HEK293 (cell line): ENCODE results near the gene ZDHHC21.

Source experiments
- CTCF ChIA-PET: fragments of 350-600 bp; formaldehyde crosslinking; extraction: SDS; loops from one replicate; lab custom pipeline; 2021; ENCODE audit warnings: antibody characterized with exemption; lab: Yijun Ruan, JAX
- POLR2A ChIA-PET: fragments of 300-600 bp; formaldehyde crosslinking; extraction: SDS; loops from one replicate; lab custom pipeline; 2020; ENCODE audit warnings: antibody characterized with exemption, inconsistent platforms; lab: Yijun Ruan, JAX
- H3K27ac ChIP-seq: fragments of 200-500 bp; sonication (Bioruptor generic); 2 replicates; pipeline ENCODE4 v1.5.1; 2014; ENCODE audit warnings: low read depth, low read length, control low read depth, inconsistent platforms; ENCODE audit errors: extremely low read depth
- H3K36me3 ChIP-seq, 2 experiments: fragments of 200-500 bp in 1 of 2; sonication (Bioruptor generic) in 1 of 2; 1 replicate in 1 of 2; 2 replicates in 1 of 2; pipeline ENCODE4 v1.5.1; 2014 to 2017; ENCODE audit warnings: inconsistent platforms in 2 of 2, low read length in 2 of 2; ENCODE audit not compliant: control insufficient read depth in 2 of 2, insufficient read depth in 1 of 2
- H3K4me1 ChIP-seq: fragments of 200-500 bp; sonication (Bioruptor generic); 2 replicates; pipeline ENCODE4 v1.5.1; 2014; ENCODE audit warnings: mild to moderate bottlenecking, low read length, inconsistent platforms; ENCODE audit not compliant: control insufficient read depth, insufficient read depth
- H3K4me3 ChIP-seq: 2 replicates; pipeline ENCODE4 v1.5.1; 2011; ENCODE audit warnings: low read depth, mild to moderate bottlenecking, control low read depth, low read length, moderate library complexity
- H3K9me3 ChIP-seq: fragments of 200-500 bp; sonication (Bioruptor generic); 2 replicates; pipeline ENCODE4 v1.5.1; 2014; ENCODE audit warnings: low read depth, low read length, inconsistent platforms; ENCODE audit not compliant: control insufficient read depth, insufficient read depth
- IKZF3 ChIP-seq: fragments of 450-650 bp; IDR thresholded peaks from 2 replicates; pipeline ENCODE4 v1.5.0; 2018; ENCODE audit warnings: missing biosample characterization, mild to moderate bottlenecking, missing genetic modification characterization, moderate library complexity
- MEIS1 ChIP-seq: sonication (generic); formaldehyde crosslinking; IDR thresholded peaks from 2 replicates; pipeline ENCODE4 v1.8.1; 2022; ENCODE audit warnings: missing genetic modification reagents, mild to moderate bottlenecking, borderline replicate concordance
- SALL2 ChIP-seq: fragments of 450-650 bp; formaldehyde crosslinking; IDR thresholded peaks from 2 replicates; pipeline ENCODE4 v1.5.0; 2017; ENCODE audit warnings: missing biosample characterization, mild to moderate bottlenecking, missing genetic modification characterization, borderline replicate concordance
- ZBTB48 ChIP-seq: fragments of 450-650 bp; formaldehyde crosslinking; IDR thresholded peaks from 2 replicates; pipeline ENCODE4 v1.5.1; 2016; ENCODE audit warnings: missing biosample characterization, missing genetic modification characterization
- ZBTB6 ChIP-seq: fragments of 450-650 bp; formaldehyde crosslinking; IDR thresholded peaks from 2 replicates; pipeline ENCODE4 v1.5.1; 2017; ENCODE audit warnings: missing biosample characterization, missing genetic modification characterization
- ZBTB7A ChIP-seq: fragments of 450-650 bp; formaldehyde crosslinking; IDR thresholded peaks from 2 replicates; pipeline ENCODE4 v1.5.1; 2016; ENCODE audit warnings: low read depth, missing biosample characterization, missing genetic modification characterization
- ZBTB8A ChIP-seq: fragments of 450-650 bp; formaldehyde crosslinking; IDR thresholded peaks from 2 replicates; pipeline ENCODE4 v1.5.1; 2016; ENCODE audit warnings: missing biosample characterization, missing genetic modification characterization
- ZNF138 ChIP-seq: fragments of 450-650 bp; formaldehyde crosslinking; IDR thresholded peaks from 2 replicates; pipeline ENCODE4 v1.5.1; 2016; ENCODE audit warnings: missing biosample characterization, missing genetic modification characterization, borderline replicate concordance
- ZNF2 ChIP-seq: fragments of 450-650 bp; formaldehyde crosslinking; IDR thresholded peaks from 2 replicates; pipeline ENCODE4 v1.5.1; 2016; ENCODE audit warnings: missing biosample characterization, missing genetic modification characterization
- ZNF274 ChIP-seq, 2 experiments: fragments of 200-500 bp in 1 of 2; fragments of 450-650 bp in 1 of 2; sonication (Bioruptor generic) in 1 of 2; formaldehyde crosslinking in 1 of 2; IDR thresholded peaks; 2 replicates each; pipeline versions ENCODE4 v1.5.1 to v1.6.1; 2014 to 2016; ENCODE audit warnings: borderline replicate concordance in 1 of 2, inconsistent platforms in 1 of 2, low read length in 1 of 2, missing biosample characterization in 1 of 2, missing genetic modification characterization in 1 of 2
- ZNF324 ChIP-seq: fragments of 450-650 bp; formaldehyde crosslinking; IDR thresholded peaks from 2 replicates; pipeline ENCODE4 v1.5.1; 2016; ENCODE audit warnings: missing biosample characterization, missing genetic modification characterization
- ZNF335 ChIP-seq: fragments of 450-650 bp; formaldehyde crosslinking; conservative IDR thresholded peaks from 2 replicates; pipeline ENCODE4 v1.5.1; 2016; ENCODE audit warnings: missing biosample characterization, missing genetic modification characterization
- ZNF366 ChIP-seq: fragments of 450-650 bp; formaldehyde crosslinking; conservative IDR thresholded peaks from 2 replicates; pipeline ENCODE4 v1.5.1; 2016; ENCODE audit warnings: missing biosample characterization, missing genetic modification characterization
- ZNF404 ChIP-seq: fragments of 450-650 bp; formaldehyde crosslinking; IDR thresholded peaks from 2 replicates; pipeline ENCODE4 v1.5.1; 2017; ENCODE audit warnings: missing biosample characterization, missing genetic modification characterization
- ZNF423 ChIP-seq: fragments of 450-650 bp; formaldehyde crosslinking; IDR thresholded peaks from 2 replicates; pipeline ENCODE4 v1.5.1; 2016; ENCODE audit warnings: missing biosample characterization, missing genetic modification characterization
- ZNF514 ChIP-seq: fragments of 450-650 bp; formaldehyde crosslinking; IDR thresholded peaks from 2 replicates; pipeline ENCODE4 v1.5.1; 2016; ENCODE audit warnings: missing biosample characterization, missing genetic modification characterization
- ZNF585B ChIP-seq: fragments of 450-650 bp; formaldehyde crosslinking; IDR thresholded peaks from 2 replicates; pipeline ENCODE4 v1.5.1; 2016; ENCODE audit warnings: missing biosample characterization, missing genetic modification characterization
- ZNF610 ChIP-seq: fragments of 450-650 bp; formaldehyde crosslinking; IDR thresholded peaks from 2 replicates; pipeline ENCODE4 v1.5.1; 2016; ENCODE audit warnings: missing biosample characterization, missing genetic modification characterization, borderline replicate concordance
- ZNF701 ChIP-seq: fragments of 450-650 bp; formaldehyde crosslinking; IDR thresholded peaks from 2 replicates; pipeline ENCODE4 v1.5.1; 2016; ENCODE audit warnings: missing biosample characterization, missing genetic modification characterization
- ZNF768 ChIP-seq: fragments of 450-650 bp; formaldehyde crosslinking; IDR thresholded peaks from 2 replicates; pipeline ENCODE4 v1.5.1; 2018; ENCODE audit warnings: missing biosample characterization, mild to moderate bottlenecking, missing genetic modification characterization
- ZNF776 ChIP-seq: fragments of 450-650 bp; formaldehyde crosslinking; IDR thresholded peaks from 2 replicates; pipeline ENCODE4 v1.5.0; 2017; ENCODE audit warnings: missing biosample characterization, missing genetic modification characterization, borderline replicate concordance
- TF ChIP-seq, protein P1 (sequence below): fragments of 450-650 bp; formaldehyde crosslinking; IDR thresholded peaks from 2 replicates; pipeline ENCODE4 v1.5.0; 2017; ENCODE audit warnings: missing biosample characterization, missing genetic modification characterization, borderline replicate concordance

ZDHHC21 gene

DNA sequence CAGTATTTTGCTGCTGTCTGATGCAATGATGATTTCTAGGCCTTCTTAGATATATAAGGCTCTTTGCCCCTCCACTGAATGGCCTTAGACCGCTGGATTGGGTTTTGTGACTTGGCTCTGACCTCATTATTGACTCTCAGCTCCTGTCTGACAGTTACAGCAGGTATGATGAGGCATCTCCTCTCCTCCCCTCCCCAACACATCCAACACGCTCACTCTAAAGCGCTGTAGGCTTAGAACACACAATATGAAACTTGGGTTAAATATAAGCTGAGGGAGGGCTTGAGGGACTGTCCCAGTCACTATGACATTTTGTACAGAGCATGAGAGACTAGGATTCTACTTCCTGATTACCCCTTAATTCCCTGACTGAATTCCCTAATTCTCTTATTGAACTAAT, 48.1 kb upstream of the ZDHHC21 start:
- Histone ChIP-seq H3K4me1 (no peaks in the 10 kb centered on the region), H3K27ac (no peak overlapping the region), H3K4me3 (no peak overlapping the region), H3K9me3 (no peaks in the 10 kb centered on the region), H3K36me3 (no peaks in the 10 kb centered on the region)
- no peak for TF ChIP-seq ZBTB8A (tag by site-specific recombination)
- no peak for TF ChIP-seq ZNF335 (tag by site-specific recombination)
- no peak for TF ChIP-seq ZNF610 (tag by site-specific recombination)
- TF ChIP-seq ZNF366 (tag by site-specific recombination), result no peak
- TF ChIP-seq ZNF768, result no peak
- TF ChIP-seq ZNF274 (IDR thresholded peaks at IDR 0.05; ENCODE audit: low read length), result no peak
- no peak for TF ChIP-seq ZNF274 (tag by site-specific recombination; IDR thresholded peaks at IDR 0.05; ENCODE audit: borderline replicate concordance)
- no peak for TF ChIP-seq ZNF138 (tag by site-specific recombination)
- TF ChIP-seq, protein P1, sequence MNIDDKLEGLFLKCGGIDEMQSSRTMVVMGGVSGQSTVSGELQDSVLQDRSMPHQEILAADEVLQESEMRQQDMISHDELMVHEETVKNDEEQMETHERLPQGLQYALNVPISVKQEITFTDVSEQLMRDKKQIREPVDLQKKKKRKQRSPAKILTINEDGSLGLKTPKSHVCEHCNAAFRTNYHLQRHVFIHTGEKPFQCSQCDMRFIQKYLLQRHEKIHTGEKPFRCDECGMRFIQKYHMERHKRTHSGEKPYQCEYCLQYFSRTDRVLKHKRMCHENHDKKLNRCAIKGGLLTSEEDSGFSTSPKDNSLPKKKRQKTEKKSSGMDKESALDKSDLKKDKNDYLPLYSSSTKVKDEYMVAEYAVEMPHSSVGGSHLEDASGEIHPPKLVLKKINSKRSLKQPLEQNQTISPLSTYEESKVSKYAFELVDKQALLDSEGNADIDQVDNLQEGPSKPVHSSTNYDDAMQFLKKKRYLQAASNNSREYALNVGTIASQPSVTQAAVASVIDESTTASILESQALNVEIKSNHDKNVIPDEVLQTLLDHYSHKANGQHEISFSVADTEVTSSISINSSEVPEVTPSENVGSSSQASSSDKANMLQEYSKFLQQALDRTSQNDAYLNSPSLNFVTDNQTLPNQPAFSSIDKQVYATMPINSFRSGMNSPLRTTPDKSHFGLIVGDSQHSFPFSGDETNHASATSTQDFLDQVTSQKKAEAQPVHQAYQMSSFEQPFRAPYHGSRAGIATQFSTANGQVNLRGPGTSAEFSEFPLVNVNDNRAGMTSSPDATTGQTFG (tag by site-specific recombination), result no peak
- TF ChIP-seq ZNF585B (tag by site-specific recombination), result no peak
- TF ChIP-seq IKZF3 (tag by site-specific recombination), result no peak
- no peak for TF ChIP-seq SALL2 (tag by site-specific recombination)
- no peak for TF ChIP-seq ZBTB7A (tag by site-specific recombination)
- no peak for TF ChIP-seq ZNF514 (tag by site-specific recombination)
- no peak for TF ChIP-seq ZNF776 (tag by site-specific recombination)
- TF ChIP-seq ZBTB6 (tag by site-specific recombination), result no peak
- TF ChIP-seq ZNF423 (tag by site-specific recombination), result no peak
- no peak for TF ChIP-seq ZBTB48 (tag by site-specific recombination)
- no peak for TF ChIP-seq ZNF324 (tag by site-specific recombination)
- TF ChIP-seq MEIS1, result no peak
- TF ChIP-seq ZNF2, result no peak
- POLR2A ChIA-PET, result no interaction called here
- CTCF ChIA-PET, result no interaction called here

- Histone ChIP-seq H3K4me1 (no peaks in the 10 kb centered on the region), H3K9me3 (no peaks in the 10 kb centered on the region), H3K27ac (no peak overlapping the region), H3K36me3 (no peaks in the 10 kb centered on the region), H3K4me3 (no peak overlapping the region)
- ChIA-PET POLR2A (no interaction called here), CTCF (interaction anchor here (0.6 kb wide), 1 partner anchor 452 kb away, joined by 5 read pairs; no protein-coding TSS in a partner anchor)
- TF ChIP-seq ZNF585B (tag by site-specific recombination) (no peak), ZNF404 (tag by site-specific recombination) (no peak), ZNF701 (tag by site-specific recombination) (no peak)
Measured at GRCh38 chr9:14733133-14733532, 39.9 kb upstream of the ZDHHC21 start.
